Measurements from ENCODE around the gene TRMT5. TPM values are rescaled to one million over a fixed set of nuclear protein-coding genes. Genes with fewer than 3 reads are reported as not detected.

The TRMT5 gene
- total and polyA plus RNA-seq, 8 donors = 12.4 to 28.1 (median 23.3) TPM

- Histone ChIP-seq H3K36me3 (peaks cover 0 to 4% of the 10 kb centered on the region in 2 donors), H3K9me3 (peaks cover 0 to 51% of the 10 kb centered on the region in 2 donors), H3K4me3 (no peak overlapping the region), H3K27ac (no peak overlapping the region), H3K4me1 (no peaks in the 10 kb centered on the region), H3K27me3 (no peaks in the 10 kb centered on the region)
- no peak for TF ChIP-seq CTCF (IDR thresholded peaks at IDR 0.05)
- DNase-seq (no peak), ATAC-seq (no peak)
- intact Hi-C loops (cut with DNase I) = no loop called here
Measured at GRCh38 chr14:60958146-60958545, 22.7 kb downstream of the TRMT5 start.

- no peak for DNase-seq
- no peak for ATAC-seq
- H3K9me3 ChIP-seq = peaks cover 0 to 51% of the 10 kb centered on the region in 2 donors
- no peak overlapping the region for H3K27ac ChIP-seq
- no peaks in the 10 kb centered on the region for H3K27me3 ChIP-seq
- intact Hi-C loops (cut with DNase I) = no loop called here
- no peak overlapping the region for H3K4me3 ChIP-seq
- no peak for TF ChIP-seq CTCF (IDR thresholded peaks at IDR 0.05)
- H3K36me3 ChIP-seq = peaks cover 0 to 4% of the 10 kb centered on the region in 2 donors
- no peaks in the 10 kb centered on the region for H3K4me1 ChIP-seq
Measured at GRCh38 chr14:60956632-60957031, 24.2 kb downstream of the TRMT5 start.

GRCh38 chr14:60956202-60956601, 24.7 kb downstream of the TRMT5 start:
- no peaks in the 10 kb centered on the region for H3K4me1 ChIP-seq
- H3K4me3 ChIP-seq = no peak overlapping the region
- peaks cover 0 to 51% of the 10 kb centered on the region in 2 donors for H3K9me3 ChIP-seq
- TF ChIP-seq CTCF (IDR thresholded peaks at IDR 0.05) = no peak
- peaks cover 0 to 4% of the 10 kb centered on the region in 2 donors for H3K36me3 ChIP-seq
- DNase-seq (no peak), ATAC-seq (no peak)
- H3K27ac ChIP-seq = no peak overlapping the region
- intact Hi-C loops (cut with DNase I) = no loop called here
- no peaks in the 10 kb centered on the region for H3K27me3 ChIP-seq

- intact Hi-C loops (cut with DNase I) = no loop called here
Measured at GRCh38 chr14:60951776-60952435, 29.0 kb downstream of the TRMT5 start.

DNA sequence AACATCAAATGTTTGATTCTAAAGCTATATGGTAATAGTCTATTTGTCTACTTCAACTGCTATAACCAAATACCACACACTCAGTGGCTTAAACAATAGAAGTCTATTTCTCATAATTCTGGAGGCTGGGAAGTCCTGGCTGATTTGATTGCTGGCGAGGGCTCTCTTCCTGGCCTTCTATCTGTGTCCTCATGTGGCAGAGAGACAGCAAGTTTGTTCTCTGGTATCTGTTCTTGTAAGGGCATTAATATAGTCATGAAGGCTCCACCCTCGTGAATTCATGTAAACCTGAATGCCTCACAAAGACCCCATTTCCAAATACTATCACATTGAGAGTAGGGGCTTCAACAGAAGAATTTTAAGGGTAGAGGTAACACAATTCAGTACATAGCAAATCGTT, 34.1 kb downstream of the TRMT5 start:
- DNase-seq (no peak), ATAC-seq (no peak)
- Histone ChIP-seq H3K4me1 (no peaks in the 10 kb centered on the region), H3K36me3 (no peaks in the 10 kb centered on the region), H3K4me3 (no peak overlapping the region), H3K27ac (no peak overlapping the region), H3K27me3 (no peaks in the 10 kb centered on the region), H3K9me3 (no peaks in the 10 kb centered on the region)
- intact Hi-C loops (cut with DNase I) = no loop called here
- no peak for TF ChIP-seq CTCF (IDR thresholded peaks at IDR 0.05)

More at GRCh38 chr14:60951776-60952435, 29.0 kb downstream of the TRMT5 start:
- DNase-seq (no peak), ATAC-seq (no peak)
- Histone ChIP-seq H3K9me3 (peaks cover 0 to 28% of the 10 kb centered on the region in 2 donors), H3K36me3 (no peaks in the 10 kb centered on the region), H3K27ac (no peak overlapping the region), H3K4me3 (no peak overlapping the region), H3K4me1 (no peaks in the 10 kb centered on the region), H3K27me3 (no peaks in the 10 kb centered on the region)
- no peak for TF ChIP-seq CTCF (IDR thresholded peaks at IDR 0.05)

All from left lung (tissue), 10 donors.